Activated CD8-positive, alpha-beta memory T cell treated with anti-CD3 and anti-CD28 coated beads for 1 hour (primary cell): ENCODE results near the gene CDK10.
"Not testable (repeated sequence)": the region's sequence is repeated elsewhere in the genome, so short reads cannot be mapped to it uniquely, and the experiment has no call there.

Source experiments
- DNase-seq, 2 donors: peaks; one replicate each; pipeline ENCODE4 v3.0.0-alpha.2; 2020; ENCODE audit warnings: low read depth in 1 of 2; ENCODE audit errors: extremely low read depth in 1 of 2

Gene CDK10

DNA sequence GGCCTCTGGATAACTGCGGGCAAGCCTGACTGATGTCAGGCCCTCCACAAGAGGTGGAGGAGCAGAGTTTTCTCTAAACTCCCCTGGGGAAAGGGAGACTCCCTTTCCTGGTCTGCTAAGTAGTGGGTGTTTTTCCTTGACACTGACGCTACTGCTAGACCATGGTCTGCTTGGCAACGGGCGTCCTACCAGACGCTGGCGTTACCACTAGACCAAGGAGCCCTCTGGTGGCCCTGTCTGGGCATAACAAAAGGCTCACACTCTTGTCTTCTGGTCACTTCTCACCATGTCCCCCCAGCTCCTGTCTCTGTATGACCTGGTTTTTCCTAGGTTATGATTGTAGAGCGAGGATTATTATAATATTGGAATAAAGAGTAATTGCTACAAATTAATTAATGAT, 19.5 kb upstream of the CDK10 start:
- DNase-seq: not testable (repeated sequence)

DNA sequence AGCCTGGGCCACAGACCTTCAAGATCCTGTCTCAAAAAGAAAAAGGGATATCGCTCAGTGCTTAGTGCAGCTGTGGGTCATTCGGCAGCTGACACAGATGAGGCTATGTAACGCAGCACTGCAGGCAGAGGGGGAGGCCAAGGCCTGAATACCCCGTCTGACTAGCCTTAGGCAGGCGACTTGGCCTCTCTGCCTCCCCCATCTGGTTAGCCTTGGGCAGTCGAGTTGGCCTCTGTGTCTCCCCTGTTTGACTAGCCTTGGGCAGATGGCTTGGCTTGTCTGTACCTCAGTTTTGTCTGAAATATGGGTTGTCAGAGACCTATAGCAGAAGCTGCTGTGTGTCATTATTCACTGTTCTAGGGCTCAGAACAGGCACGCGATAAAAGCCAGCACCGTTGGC, 18.9 kb upstream of the CDK10 start:
- DNase-seq: no peak

DNA sequence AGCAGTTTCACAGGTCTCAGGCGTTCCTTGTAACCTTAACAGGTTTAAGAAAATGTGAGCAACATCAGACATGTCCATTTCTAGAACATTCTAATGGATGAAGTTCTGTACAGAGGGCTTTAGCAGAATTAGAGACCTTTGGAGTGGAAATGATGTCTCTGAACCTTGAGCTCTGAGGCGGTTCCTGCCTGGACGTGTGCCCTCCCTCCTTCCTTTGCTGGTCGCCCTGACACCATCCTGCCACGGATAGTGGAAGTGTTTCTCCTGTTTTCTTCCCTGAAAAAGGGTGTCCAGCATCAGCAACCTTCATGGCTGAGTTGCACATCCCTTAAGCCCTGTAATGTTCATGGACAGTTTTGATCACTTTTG, 17.7 kb upstream of the CDK10 start:
- DNase-seq: no peak

DNA sequence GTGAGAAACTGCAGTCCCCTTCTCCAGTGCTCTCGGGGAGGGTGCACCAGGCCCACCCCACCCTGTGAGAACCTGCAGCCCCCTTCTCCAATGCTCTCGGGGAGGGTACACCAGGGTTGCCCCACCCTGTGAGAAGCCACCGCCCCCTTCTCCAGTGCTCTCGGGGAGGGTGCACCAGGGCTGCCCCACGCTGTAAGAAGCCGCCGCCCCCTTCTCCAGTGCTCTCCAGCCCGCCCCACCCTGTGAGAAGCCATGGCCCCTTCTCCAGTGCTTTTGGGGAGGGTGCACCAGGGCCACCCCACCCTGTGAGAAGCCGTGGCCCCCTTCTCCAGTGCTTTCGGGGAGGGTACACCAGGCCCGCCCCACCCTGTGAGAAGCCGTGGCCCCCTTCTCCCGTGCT, 16.7 kb upstream of the CDK10 start:
- DNase-seq: no peak

DNA sequence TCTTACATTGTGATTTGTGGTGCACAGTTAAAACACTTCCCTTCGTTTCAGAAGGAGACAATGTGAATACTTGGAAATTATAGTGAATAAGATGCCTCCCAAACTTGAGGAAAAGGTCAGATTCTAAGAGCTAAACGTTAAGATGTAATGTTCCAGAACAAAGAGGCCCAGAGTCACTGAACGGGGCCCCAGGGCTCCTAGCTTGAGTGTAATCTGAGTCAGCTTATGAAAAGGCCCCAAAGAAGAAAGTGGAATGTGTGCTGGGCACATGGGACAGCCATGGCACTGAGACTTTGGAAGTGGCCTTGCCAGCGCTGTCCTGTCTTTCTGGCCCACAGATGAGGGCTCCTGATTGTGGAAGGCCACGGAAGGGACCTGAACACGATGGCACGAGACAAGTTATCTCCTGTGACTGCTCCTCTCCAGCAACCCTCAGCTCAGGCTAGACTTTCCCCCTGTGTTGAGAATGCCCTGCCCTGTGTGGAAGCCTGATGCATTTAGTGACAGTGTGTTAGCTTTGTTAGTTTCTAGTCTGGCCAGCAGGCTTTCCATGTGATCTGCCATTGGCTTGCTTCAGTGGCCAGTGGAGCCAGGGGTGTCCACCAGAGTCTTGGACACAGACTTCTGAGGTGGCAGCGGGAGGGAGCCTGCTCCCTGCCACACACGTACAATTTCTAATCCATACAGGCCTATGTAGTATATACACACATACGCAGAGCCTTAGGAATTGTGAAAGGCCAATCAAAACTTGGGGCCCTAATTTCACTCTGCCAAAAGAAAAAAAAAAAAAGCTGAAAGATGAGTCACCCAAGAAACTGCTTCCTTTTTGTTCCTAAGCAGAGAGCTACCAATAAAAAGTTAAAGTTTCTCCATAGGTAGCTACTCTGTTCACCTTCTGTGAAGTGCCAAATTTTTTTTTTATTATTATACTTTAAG, 15.7 kb upstream of the CDK10 start:
- DNase-seq: no peak

DNA sequence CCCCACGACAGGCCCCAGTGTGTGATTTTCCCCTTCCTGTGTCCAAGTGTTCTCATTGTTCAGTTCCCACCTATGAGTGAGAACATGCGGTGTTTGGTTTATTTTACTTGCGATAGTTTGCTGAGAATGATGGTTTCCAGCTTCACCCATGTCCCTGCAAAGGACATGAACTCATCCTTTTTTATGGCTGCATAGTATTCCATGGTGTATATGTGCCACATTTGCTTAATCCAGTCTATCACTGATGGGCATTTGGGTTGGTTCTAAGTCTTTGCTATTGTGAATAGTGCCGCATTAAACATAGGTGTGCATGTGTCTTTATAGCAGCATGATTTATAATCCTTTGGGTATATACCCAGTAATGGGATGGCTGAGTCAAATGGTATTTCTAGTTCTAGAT, 14.9 kb upstream of the CDK10 start:
- not testable (repeated sequence) for DNase-seq

DNA sequence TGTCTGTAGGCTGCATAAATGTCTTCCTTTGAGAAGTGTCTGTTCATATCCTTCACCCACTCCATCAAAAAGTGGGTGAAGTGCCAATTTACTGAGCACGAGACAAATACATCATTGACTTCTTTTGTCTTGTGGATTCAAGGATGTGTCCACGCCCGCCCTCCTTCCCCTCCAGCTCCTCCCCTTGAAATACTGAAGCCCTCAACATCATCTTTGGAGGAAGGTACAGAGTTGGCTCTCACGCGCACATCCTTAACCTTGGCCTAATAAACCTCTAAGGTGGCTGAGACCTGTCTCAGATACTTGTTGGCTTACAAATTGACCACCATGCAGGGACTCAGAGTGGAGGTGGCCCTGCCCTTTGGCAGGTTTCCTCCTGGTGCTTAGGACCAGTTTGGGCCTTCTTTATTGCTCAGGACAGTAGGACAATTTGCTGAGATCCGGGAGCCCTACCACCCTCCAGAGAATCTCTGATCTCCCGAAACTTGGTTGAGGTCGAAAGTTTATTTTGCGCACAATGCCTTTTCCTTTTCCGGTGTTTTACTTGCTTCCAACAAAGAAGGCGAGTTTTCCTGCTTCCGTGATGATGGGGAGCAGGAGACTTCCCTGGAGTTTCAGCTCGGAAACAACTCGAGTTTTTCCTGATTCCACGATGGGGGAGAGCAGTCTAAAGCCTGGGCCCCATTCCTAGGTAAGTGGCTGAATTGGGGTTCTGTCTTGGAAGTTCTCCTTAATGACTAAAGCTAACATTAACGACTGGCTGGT, 14.1 kb upstream of the CDK10 start:
- no peak for DNase-seq

DNA sequence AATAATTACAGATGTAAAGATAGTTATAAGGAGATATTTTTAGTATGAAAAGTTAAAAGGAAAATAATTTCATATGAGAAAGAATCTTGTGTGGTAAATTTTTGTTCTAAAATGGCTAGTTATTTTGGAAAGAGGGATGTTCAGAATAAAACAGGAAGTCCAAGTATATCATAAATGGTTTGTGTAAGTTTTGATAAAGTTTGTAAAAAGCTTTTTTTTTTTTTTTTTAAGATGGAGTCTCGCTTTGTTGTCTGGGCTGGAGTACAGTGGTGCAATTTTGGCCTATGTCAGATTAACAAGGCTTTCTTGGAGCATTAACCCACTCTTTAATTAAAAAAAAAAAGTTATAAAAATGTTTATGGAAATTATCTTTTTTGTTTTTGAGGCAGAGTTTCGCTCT, 8.2 kb upstream of the CDK10 start:
- DNase-seq: no peak

DNA sequence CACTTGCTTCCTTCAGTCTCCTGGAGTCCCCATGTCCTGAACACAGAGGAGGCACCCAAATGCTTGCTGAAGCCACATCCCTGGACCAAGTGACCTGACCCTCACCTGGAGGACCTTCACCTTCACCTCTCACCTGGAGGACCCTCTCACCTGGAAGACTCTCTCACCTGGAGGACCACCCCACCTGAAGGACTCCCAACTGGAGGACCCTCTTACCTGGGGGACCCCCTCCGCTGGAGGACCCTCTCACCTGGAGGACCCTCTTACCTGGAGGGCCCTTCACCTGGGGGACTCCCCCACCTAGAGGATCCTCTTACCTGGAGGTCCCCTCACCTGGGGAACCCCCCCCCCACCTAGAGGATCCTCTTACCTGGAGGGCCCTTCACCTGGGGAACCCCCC, 573 bp upstream of the CDK10 start:
- DNase-seq: no peak

DNA sequence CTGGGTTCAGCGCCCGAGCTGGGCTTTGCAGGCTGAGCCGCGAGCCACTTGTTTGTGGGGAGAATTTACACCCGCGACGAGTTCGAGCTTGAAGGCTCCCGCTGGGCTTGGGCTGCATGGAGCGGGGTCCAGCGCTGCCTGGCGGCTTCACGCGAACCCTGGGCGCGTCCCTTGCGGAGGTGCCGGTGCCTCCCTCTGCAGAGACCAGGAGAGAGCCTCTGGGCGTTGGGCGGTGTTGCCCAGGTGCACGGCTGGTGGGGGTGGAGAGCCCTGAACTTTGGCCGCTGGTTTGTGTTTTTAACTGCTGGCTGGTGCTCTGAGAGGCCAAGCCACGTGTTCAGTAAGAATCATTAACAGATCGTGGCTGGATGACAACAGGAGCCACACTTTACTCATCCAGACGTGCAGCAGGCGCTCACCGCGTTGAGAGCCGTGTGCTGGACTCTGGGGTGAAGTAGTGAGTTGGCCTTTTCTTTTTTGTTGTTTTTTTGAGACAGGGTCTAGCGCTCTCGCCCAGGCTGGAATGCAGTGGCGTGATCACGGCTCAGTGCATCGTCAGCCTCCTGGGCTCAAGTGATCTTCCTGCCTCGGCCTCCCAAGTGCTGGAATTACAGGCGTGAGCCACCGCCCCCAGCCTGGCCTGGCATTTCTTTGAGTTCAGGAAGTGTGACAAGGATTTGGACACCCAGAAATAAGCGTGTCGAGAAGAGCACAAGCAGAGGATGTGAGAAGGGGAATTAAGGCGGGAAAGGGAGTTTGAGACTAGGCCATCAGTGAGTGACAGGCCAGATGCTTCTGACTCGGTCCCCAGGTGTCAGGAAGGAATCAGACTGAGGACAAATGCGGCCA, 827 bp downstream of the CDK10 start:
- no peak for DNase-seq

DNA sequence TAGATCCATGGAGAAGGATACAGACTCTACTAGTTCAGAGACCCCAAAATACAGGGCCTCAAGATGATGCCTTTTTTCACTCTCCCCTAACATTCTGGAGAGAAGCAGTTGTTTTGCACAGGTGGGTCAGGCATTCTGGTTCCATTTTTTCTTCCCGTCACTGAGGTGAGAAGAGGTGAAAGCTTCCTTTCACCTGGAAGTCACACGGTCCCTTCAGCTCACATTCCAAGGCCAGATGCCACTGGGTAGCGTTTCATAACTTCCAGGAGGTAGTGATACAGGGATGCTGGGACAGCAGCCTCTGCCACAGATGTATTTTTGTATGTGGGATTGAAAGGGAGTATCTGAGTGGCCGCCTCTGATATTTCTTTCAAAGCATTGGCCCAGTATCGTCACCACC, 1.9 kb downstream of the CDK10 start:
- no peak for DNase-seq

DNA sequence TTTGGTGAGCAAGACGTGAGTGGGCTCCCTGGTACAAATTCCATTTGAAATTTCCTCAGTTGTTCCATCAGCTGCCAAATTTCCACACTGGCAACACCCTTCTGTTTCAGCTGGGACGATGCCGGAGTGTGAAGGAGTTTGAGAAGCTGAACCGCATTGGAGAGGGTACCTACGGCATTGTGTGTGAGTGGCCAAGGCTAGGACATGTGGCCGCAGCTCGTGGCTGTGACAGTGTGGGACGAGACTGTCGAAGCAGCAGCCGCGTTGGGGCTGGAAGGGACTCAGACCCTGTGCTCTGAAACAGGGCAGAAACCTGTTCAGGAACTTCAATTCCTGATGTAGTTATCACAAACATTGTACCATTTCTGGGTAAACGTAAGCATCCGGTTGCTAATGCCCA, 2.7 kb downstream of the CDK10 start:
- no peak for DNase-seq

DNA sequence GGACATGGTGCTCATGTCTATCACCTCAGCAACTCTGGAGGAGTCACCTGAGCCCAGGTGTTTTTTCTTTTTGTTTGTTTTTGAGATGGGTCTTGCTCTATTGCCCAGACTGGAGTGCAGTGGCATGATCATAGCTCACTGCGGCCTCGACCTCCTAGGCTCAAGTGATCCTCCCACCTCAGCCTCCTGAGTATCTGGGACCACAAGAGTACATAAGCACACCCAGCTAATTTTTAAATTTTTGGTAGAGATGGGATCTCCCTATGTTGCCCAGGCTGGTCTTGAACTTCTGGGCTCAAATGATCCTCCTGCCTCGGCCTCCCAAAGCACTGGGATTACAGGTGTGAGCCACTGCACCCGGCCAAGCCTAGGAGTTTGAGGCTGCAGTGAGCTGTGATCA, 3.1 kb downstream of the CDK10 start:
- not testable (repeated sequence) for DNase-seq

DNA sequence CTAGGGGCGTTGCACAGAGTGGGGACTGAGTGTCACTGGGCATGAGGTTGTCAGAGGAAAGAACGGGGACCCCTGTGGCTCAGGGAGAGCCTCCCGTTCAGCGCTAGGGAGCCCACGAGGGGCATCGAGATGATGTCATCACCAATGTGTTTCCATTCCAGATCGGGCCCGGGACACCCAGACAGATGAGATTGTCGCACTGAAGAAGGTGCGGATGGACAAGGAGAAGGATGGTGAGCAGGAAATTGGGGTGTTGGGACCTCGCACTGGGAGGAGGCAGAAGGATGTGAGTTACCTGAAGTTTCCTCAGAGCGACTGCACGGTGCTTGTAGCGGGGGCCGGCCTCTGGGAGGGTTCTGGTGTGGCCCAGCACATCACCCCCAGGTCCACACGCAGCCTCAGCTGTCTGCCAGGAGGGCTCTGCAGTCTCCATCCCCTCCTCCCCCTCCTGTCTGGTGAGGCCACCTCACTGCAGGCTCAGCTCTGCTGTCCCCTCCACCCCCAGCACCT, 4.0 kb downstream of the CDK10 start:
- DNase-seq: no peak

DNA sequence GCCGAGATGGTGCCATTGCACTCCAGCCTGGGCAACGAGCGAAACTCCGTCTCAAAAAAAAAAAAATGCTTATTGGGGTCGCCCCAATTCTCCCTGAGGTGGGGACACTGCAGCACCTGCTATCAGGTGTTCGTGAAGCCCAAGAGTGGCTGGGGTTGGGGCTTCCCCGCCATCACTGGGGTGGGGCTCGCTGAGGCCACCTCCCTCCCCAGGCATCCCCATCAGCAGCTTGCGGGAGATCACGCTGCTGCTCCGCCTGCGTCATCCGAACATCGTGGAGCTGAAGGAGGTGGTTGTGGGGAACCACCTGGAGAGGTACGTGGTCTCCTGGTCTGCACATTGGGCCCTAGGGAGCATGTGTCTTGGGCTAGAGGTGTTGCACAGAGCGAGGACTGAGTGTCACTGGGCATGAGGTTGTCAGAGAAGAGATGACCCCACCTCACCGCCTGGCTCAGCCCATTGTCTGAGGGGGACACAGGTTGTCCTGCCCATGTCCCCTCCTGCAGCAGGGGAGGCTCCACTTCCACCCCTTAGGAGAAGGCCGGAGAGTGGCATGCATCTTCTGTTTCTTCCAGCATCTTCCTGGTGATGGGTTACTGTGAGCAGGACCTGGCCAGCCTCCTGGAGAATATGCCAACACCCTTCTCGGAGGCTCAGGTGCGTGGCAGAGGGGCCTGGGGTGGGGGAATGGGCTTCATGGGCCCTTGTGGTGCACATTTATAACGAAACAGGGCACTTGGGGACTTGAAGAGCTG, 4.9 kb downstream of the CDK10 start:
- no peak for DNase-seq

DNA sequence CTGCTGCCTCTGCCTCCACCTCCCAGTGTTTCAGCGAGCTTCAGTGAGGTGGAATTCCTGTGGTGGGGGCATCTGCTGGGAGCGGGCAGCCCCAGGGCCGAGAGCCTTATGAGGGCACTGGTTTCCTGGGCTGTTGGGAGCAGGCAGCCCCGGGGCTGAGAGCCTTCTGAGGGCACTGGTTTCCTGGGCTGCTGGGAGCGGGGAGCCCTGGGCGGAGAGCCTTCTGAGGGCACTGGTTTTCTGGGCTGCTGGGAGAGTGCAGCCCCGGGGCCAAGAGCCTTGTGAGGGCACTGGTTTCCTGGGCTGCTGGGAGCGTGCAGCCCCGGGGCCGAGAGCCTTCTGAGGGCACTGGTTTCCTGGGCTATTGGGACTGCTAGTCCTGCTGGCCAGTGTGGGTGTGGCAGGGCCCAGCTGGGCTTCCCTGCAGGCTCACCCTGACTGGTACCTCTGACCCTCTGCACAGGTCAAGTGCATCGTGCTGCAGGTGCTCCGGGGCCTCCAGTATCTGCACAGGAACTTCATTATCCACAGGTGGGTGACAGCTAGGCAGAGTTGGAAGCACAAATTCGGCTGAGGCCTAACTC, 5.6 kb downstream of the CDK10 start:
- no peak for DNase-seq

DNA sequence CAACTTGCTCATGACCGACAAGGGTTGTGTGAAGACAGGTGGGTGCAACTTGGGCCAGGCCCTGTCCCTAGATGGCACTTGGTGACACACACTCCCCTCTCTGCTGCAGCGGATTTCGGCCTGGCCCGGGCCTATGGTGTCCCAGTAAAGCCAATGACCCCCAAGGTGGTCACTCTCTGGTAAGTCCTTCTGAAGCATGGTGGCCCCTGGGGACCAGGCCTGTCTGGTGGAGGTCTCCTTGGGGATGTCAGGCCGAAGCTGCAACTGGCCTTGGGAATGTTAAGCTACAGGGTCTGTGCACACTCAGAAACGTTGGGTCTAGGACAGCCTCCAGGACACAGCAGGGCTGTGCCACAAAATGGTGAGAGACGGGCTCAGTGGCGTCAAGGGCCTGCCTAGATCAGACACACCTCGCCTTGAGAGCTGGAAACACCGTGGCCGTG, 6.8 kb downstream of the CDK10 start:
- DNase-seq: no peak

DNA sequence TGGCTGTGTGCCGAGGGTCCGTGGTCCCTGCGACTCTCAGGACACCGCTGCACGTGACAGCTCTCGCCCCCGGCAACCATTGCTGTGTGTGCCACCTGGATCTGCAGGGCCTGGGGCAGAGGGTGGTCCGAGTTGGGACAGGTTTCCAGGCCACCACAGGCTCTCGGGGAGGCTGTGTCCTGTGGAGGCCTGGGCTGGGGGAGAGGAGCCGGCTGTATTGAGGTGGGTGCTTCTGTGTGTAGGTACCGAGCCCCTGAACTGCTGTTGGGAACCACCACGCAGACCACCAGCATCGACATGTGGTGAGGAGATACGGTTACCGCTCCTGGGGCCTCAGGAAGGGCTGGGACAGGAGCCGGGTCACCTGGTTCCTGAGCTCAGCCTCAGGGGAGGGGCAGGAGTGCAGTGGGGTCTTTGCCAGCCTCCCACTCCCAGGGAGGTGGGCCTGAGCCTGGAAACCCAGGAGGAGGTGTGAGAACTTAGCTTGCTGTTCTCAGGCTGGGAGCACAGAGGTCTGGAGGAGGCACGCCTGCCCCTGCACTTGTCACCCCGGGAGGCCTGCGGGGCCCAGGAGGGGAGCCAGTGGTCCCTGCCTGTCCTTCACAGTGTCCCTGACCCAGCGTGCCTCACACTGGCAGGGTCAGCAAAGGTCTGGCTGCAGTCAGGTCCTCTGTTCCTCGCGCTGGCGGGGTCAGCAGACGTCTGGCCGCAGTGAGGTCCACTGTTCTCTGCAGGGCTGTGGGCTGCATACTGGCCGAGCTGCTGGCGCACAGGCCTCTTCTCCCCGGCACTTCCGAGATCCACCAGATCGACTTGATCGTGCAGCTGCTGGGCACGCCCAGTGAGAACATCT, 7.7 kb downstream of the CDK10 start:
- DNase-seq: no peak

DNA sequence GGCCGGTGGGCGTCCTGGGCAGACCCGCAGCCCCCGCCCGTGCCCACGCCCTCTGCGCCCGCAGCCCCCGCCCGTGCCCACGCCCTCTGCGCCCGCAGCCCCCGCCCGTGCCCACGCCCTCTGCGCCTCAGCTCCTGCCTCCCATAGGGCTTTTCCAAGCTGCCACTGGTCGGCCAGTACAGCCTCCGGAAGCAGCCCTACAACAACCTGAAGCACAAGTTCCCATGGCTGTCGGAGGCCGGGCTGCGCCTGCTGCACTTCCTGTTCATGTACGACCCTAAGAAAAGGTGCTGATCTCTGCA, 8.2 kb downstream of the CDK10 start:
- not testable (repeated sequence) for DNase-seq
